Neutrophil (primary cell): Measurements from ENCODE around the gene PTPN14.

Experiments used
- H3K27ac ChIP-seq: fragments of 200-600 bp; sonication (generic); 2 replicates; pipeline ENCODE4 v1.5.1; 2016; ENCODE audit warnings: mild to moderate bottlenecking, moderate library complexity
- H3K27me3 ChIP-seq: fragments of 200-600 bp; sonication (generic); 2 replicates; pipeline ENCODE4 v1.6.0; 2016; ENCODE audit warnings: mild to moderate bottlenecking
- H3K36me3 ChIP-seq: fragments of 200-600 bp; sonication (generic); 2 replicates; pipeline ENCODE4 v1.5.1; 2017
- H3K4me1 ChIP-seq, 2 experiments: fragments of 200-600 bp in 1 of 2; sonication (generic) in 1 of 2; 1 replicate in 1 of 2; 2 replicates in 1 of 2; pipeline versions ENCODE4 v1.5.1 to v1.6.1; 2013 to 2016; ENCODE audit warnings: low read depth in 1 of 2, low read length in 1 of 2, mild to moderate bottlenecking in 1 of 2, moderate library complexity in 1 of 2; ENCODE audit not compliant: control insufficient read depth in 1 of 2, insufficient read depth in 1 of 2
- H3K4me3 ChIP-seq, 2 experiments: fragments of 200-600 bp in 1 of 2; sonication (generic) in 1 of 2; 1 replicate in 1 of 2; 2 replicates in 1 of 2; pipeline ENCODE4 v1.5.1; 2013 to 2016; ENCODE audit warnings: low read depth in 1 of 2, low read length in 1 of 2, mild to moderate bottlenecking in 1 of 2, moderate library complexity in 1 of 2
- H3K9me3 ChIP-seq: fragments of 200-600 bp; sonication (generic); 2 replicates; pipeline ENCODE4 v1.5.1; 2016
- CTCF ChIP-seq: fragments of 200-600 bp; sonication (generic); IDR thresholded peaks from 2 replicates; pipeline ENCODE4 v1.5.1; 2016; ENCODE audit warnings: antibody characterized with exemption

The PTPN14 gene

DNA sequence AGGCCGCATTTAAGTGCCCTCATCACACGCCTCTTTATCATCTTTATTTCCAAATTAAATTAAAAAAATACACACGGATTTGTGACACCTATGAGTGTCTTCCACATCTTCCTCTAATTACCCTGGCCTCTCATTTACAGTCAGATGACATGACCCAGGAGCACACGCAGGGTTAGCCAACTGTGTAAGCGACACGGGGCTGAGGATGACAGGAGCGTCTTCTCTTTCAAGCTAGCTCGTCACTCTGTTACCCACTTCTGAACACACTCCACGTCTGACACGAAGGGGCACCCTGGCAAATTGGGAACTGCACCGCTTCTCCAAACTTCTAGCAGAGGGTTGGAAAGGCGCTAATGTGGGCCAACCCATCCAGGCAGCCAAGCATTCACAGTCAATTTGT lies 158.3 kb downstream of the PTPN14 start:
- no peak for TF ChIP-seq CTCF
- no peaks in the 10 kb centered on the region for H3K36me3 ChIP-seq
- H3K27me3 ChIP-seq: no peaks in the 10 kb centered on the region
- H3K4me3 ChIP-seq: no peak overlapping the region
- H3K4me1 ChIP-seq: no peaks in the 10 kb centered on the region
- no peaks in the 10 kb centered on the region for H3K9me3 ChIP-seq
- H3K27ac ChIP-seq: no peak overlapping the region

GRCh38 chr1:214391873-214392645 lies 159.3 kb downstream of the PTPN14 start:
- Histone ChIP-seq H3K36me3 (no peaks in the 10 kb centered on the region), H3K27ac (no peak overlapping the region), H3K4me1 (no peaks in the 10 kb centered on the region), H3K4me3 (no peak overlapping the region), H3K27me3 (no peaks in the 10 kb centered on the region), H3K9me3 (no peaks in the 10 kb centered on the region)
- TF ChIP-seq CTCF: no peak

DNA sequence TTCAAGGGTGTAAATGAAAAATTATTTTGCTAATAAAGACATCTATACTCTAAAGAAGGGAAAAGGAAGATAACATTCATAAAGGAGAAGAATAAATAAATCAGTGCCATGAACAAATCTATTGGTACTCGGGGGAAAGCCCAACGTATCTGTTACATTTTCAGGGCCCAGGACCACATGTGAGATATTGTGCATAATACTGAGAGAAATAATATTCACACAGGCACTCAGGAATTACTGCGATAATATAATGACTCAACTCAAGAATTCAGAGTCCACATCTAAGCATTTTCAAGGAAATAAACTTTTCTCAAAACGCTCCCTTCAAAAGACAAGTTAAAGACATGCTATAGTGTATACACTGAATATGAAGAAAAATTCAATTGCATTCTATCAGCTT lies 161.7 kb downstream of the PTPN14 start:
- Histone ChIP-seq H3K4me1 (no peaks in the 10 kb centered on the region), H3K9me3 (no peaks in the 10 kb centered on the region), H3K27me3 (no peaks in the 10 kb centered on the region), H3K27ac (no peak overlapping the region), H3K4me3 (no peak overlapping the region), H3K36me3 (no peaks in the 10 kb centered on the region)
- no peak for TF ChIP-seq CTCF

DNA sequence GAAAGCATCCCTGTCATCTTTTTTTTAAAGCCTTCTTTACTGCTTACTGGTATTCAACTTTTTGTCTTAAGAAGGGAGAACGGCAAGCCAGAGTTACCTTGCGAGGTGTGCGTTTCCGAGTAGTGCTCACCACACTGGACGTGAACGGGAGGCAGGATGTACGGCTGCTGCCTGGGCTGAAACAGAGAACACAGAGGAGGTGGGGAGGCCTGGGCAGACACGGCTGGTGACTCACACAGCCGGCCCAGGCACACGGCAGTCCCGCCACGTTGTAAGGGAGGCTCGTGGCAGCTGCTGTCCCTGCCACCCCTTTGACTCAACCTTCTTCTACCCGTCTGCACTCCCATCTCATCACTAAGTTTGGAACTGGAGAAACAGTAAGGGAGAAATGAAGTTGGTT lies 164.7 kb downstream of the PTPN14 start:
- H3K36me3 ChIP-seq: no peaks in the 10 kb centered on the region
- no peak overlapping the region for H3K4me3 ChIP-seq
- H3K4me1 ChIP-seq: no peaks in the 10 kb centered on the region
- no peaks in the 10 kb centered on the region for H3K9me3 ChIP-seq
- no peak for TF ChIP-seq CTCF
- no peaks in the 10 kb centered on the region for H3K27me3 ChIP-seq
- no peak overlapping the region for H3K27ac ChIP-seq

DNA sequence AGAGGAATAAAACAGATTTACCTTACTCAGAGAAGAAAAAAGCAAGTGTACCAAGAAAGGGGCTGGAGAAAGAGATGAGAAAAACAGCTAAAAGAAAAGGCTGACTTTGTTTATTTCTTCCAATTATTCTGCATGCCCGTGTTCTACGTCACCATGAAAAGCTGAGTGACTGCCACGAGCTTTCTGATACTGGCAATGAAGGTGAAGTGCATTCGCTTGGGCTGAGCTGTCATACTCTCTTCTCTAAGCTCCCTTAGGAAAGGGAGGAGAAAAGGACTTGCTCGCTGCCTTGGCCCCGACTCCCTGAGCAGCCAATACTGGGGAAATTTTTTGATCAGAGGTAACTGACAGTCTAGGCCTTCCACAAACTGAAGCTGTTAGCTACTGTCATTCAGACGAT lies 165.1 kb downstream of the PTPN14 start:
- no peaks in the 10 kb centered on the region for H3K4me1 ChIP-seq
- H3K36me3 ChIP-seq: no peaks in the 10 kb centered on the region
- H3K27ac ChIP-seq: no peak overlapping the region
- H3K9me3 ChIP-seq: no peaks in the 10 kb centered on the region
- H3K27me3 ChIP-seq: no peaks in the 10 kb centered on the region
- H3K4me3 ChIP-seq: no peak overlapping the region
- TF ChIP-seq CTCF: no peak
